H1 (cell line): ENCODE results near the gene TEX38. TPM values are rescaled to one million over a fixed set of nuclear protein-coding genes. Genes with fewer than 3 reads are reported as not detected.

Experiments used
- CTCF ChIA-PET: fragments of 300-600 bp; sonication (Branson Sonifier 250); formaldehyde crosslinking; loops from one replicate; lab custom pipeline; 2021; ENCODE audit not compliant: partially characterized antibody; lab: Charles Lee
- POLR2A ChIA-PET: fragments of 300-600 bp; sonication (Branson Sonifier 250); formaldehyde crosslinking; loops from one replicate; lab custom pipeline; 2021; ENCODE audit warnings: inconsistent platforms; ENCODE audit not compliant: partially characterized antibody; lab: Charles Lee
- DNase-seq, 2 experiments: peaks; one replicate each; pipeline versions ENCODE4 v3.0.0 to v3.0.0-alpha.2; 2010 to 2022; ENCODE audit warnings: low spot score in 2 of 2, low read depth in 1 of 2, mixed read lengths in 1 of 2
- FAIRE-seq: peaks from 2 replicates; lab custom pipeline; 2011; peaks lifted over from hg19 to GRCh38; lab: Jason Lieb, UNC
- H2AFZ ChIP-seq: 2 replicates; pipeline ENCODE4 v1.8.1; 2012; ENCODE audit warnings: low read length, inconsistent platforms
- H2AK5ac ChIP-seq: 2 replicates; pipeline ENCODE4 v1.6.1; 2013; ENCODE audit warnings: low read depth, low read length
- H2BK120ac ChIP-seq: replicated peaks from 2 replicates; pipeline ENCODE3; 2013; ENCODE audit warnings: low read depth, low read length, inconsistent platforms
- H2BK12ac ChIP-seq: 2 replicates; pipeline ENCODE4 v1.6.1; 2013; ENCODE audit warnings: low read depth, low read length
- H2BK15ac ChIP-seq: 2 replicates; pipeline ENCODE4 v1.6.1; 2013; ENCODE audit warnings: low read length
- H2BK20ac ChIP-seq: 2 replicates; pipeline ENCODE4 v1.6.1; 2013; ENCODE audit warnings: low read length
- H2BK5ac ChIP-seq: 2 replicates; pipeline ENCODE4 v1.6.1; 2013; ENCODE audit warnings: low read depth, low read length
- H3K14ac ChIP-seq: 2 replicates; pipeline ENCODE4 v1.6.1; 2013; ENCODE audit warnings: inconsistent platforms; ENCODE audit not compliant: insufficient read length
- H3K18ac ChIP-seq: 2 replicates; pipeline ENCODE4 v1.6.1; 2013; ENCODE audit warnings: low read length; ENCODE audit errors: extremely low read depth
- H3K23ac ChIP-seq: 2 replicates; pipeline ENCODE4 v1.6.1; 2013; ENCODE audit warnings: inconsistent platforms; ENCODE audit not compliant: insufficient read length
- H3K23me2 ChIP-seq: 2 replicates; pipeline ENCODE4 v1.6.1; 2013; ENCODE audit warnings: low read depth, low read length
- H3K27ac ChIP-seq: 2 replicates; pipeline ENCODE4 v1.6.1; 2011; ENCODE audit warnings: low read depth, low read length, inconsistent platforms
- H3K27me3 ChIP-seq, 4 experiments: replicated peaks in 1 of 4; 1 replicate in 1 of 4; 2 replicates in 3 of 4; pipeline versions ENCODE4 v1.6.1 to v1.8.1; 2011 to 2013; ENCODE audit warnings: low read length in 3 of 4, mild to moderate bottlenecking in 3 of 4, inconsistent platforms in 2 of 4, mixed read lengths in 2 of 4, moderate library complexity in 1 of 4; ENCODE audit not compliant: control insufficient read depth in 3 of 4, insufficient read depth in 3 of 4; ENCODE audit errors: extremely low read depth in 1 of 4
- H3K36me3 ChIP-seq, 4 experiments: 2 replicates each; pipeline versions ENCODE4 v1.6.1 to v1.8.1; 2011 to 2013; ENCODE audit warnings: mild to moderate bottlenecking in 4 of 4, low read length in 3 of 4, moderate library complexity in 2 of 4, control low read depth in 1 of 4, inconsistent platforms in 1 of 4; ENCODE audit not compliant: insufficient read depth in 4 of 4, control insufficient read depth in 2 of 4
- H3K4ac ChIP-seq: replicated peaks from 2 replicates; pipeline ENCODE3; 2013; ENCODE audit warnings: low read length, low read depth, mixed read lengths, inconsistent platforms; ENCODE audit not compliant: insufficient read length
- H3K4me1 ChIP-seq, 4 experiments: replicated peaks in 1 of 4; 1 replicate in 1 of 4; 2 replicates in 3 of 4; pipeline versions ENCODE4 v1.6.1 to v1.8.1; 2011 to 2013; ENCODE audit warnings: low read length in 3 of 4, inconsistent platforms in 2 of 4, mixed read lengths in 1 of 4; ENCODE audit not compliant: insufficient read depth in 4 of 4, control insufficient read depth in 3 of 4
- H3K4me2 ChIP-seq, 2 experiments: 2 replicates each; pipeline versions ENCODE4 v1.6.1 to v1.8.1; 2011 to 2013; ENCODE audit warnings: low read depth in 2 of 2, low read length in 2 of 2, control low read depth in 1 of 2, inconsistent platforms in 1 of 2, mild to moderate bottlenecking in 1 of 2; ENCODE audit not compliant: insufficient read depth in 1 of 2
- H3K4me3 ChIP-seq, 4 experiments: fragments of 200-600, 300-600 bp in 1 of 4; sonication (generic), shearing (Covaris generic), sonication (Bioruptor Twin) in 1 of 4; 2 replicates each; pipeline versions ENCODE4 v1.5.1 to v1.8.1; 2011 to 2016; ENCODE audit warnings: low read length in 4 of 4, low read depth in 3 of 4, control low read depth in 2 of 4, inconsistent platforms in 2 of 4, mild to moderate bottlenecking in 2 of 4, mixed read lengths in 1 of 4, moderate library complexity in 1 of 4; ENCODE audit not compliant: insufficient read depth in 2 of 4; ENCODE audit errors: extremely low read depth in 1 of 4
- H3K56ac ChIP-seq: replicated peaks from 2 replicates; pipeline ENCODE3; 2013; ENCODE audit warnings: low read depth, mild to moderate bottlenecking, mixed read lengths, low read length, inconsistent platforms; ENCODE audit not compliant: insufficient read length
- H3K79me1 ChIP-seq: 2 replicates; pipeline ENCODE4 v1.6.1; 2013; ENCODE audit warnings: low read depth, low read length, control low read depth
- H3K79me2 ChIP-seq, 2 experiments: 2 replicates each; pipeline versions ENCODE4 v1.6.1 to v1.8.1; 2012 to 2013; ENCODE audit warnings: low read length in 2 of 2, mild to moderate bottlenecking in 2 of 2, inconsistent platforms in 1 of 2; ENCODE audit not compliant: insufficient read depth in 2 of 2, control insufficient read depth in 1 of 2
- H3K9ac ChIP-seq, 4 experiments: replicated peaks in 1 of 4; 1 replicate in 1 of 4; 2 replicates in 3 of 4; pipeline versions ENCODE4 v1.6.1 to v1.8.1; 2011 to 2013; ENCODE audit warnings: low read depth in 3 of 4, low read length in 3 of 4, control low read depth in 2 of 4, mild to moderate bottlenecking in 2 of 4, moderate library complexity in 2 of 4, inconsistent platforms in 1 of 4; ENCODE audit errors: extremely low read depth in 1 of 4
- H3K9me3 ChIP-seq, 2 experiments: 2 replicates each; pipeline versions ENCODE4 v1.6.1 to v1.8.1; 2012 to 2013; ENCODE audit warnings: mild to moderate bottlenecking in 2 of 2, moderate library complexity in 2 of 2, control low read depth in 1 of 2, inconsistent platforms in 1 of 2, low read depth in 1 of 2, low read length in 1 of 2, mixed read lengths in 1 of 2; ENCODE audit not compliant: insufficient read depth in 2 of 2
- H4K20me1 ChIP-seq, 2 experiments: replicated peaks in 1 of 2; 2 replicates each; pipeline versions ENCODE3 to v1.8.1; 2011 to 2013; ENCODE audit warnings: inconsistent platforms in 2 of 2, low read length in 2 of 2, mild to moderate bottlenecking in 1 of 2; ENCODE audit not compliant: insufficient read depth in 2 of 2, control insufficient read depth in 1 of 2
- H4K5ac ChIP-seq: 2 replicates; pipeline ENCODE4 v1.6.1; 2013; ENCODE audit warnings: low read length, low read depth, mixed read lengths, inconsistent platforms; ENCODE audit not compliant: insufficient read length
- H4K8ac ChIP-seq: 2 replicates; pipeline ENCODE4 v1.8.0; 2013; ENCODE audit warnings: mild to moderate bottlenecking, moderate library complexity, low read length, inconsistent platforms; ENCODE audit not compliant: insufficient read depth; ENCODE audit errors: extremely low read depth
- H4K91ac ChIP-seq: replicated peaks from 2 replicates; pipeline ENCODE3; 2013; ENCODE audit warnings: low read length, mixed read lengths, inconsistent platforms; ENCODE audit not compliant: insufficient read length
- EZH2 ChIP-seq: fragments of 200-600 bp; sonication (generic); IDR thresholded peaks from 2 replicates; pipeline ENCODE4 v1.7.1; 2012; ENCODE audit warnings: low read depth, mild to moderate bottlenecking, moderate library complexity, low read length, inconsistent platforms; ENCODE audit not compliant: severe bottlenecking
- FOSL1 ChIP-seq: IDR thresholded peaks from 2 replicates; pipeline ENCODE4 v1.6.1; 2011; ENCODE audit warnings: mild to moderate bottlenecking, low read depth, low read length, moderate library complexity; ENCODE audit not compliant: insufficient read depth
- HDAC2 ChIP-seq, 2 experiments: fragments of 300-600 bp in 1 of 2; sonication (generic) in 1 of 2; IDR thresholded peaks; 2 replicates each; pipeline ENCODE4 v1.6.1; 2011 to 2012; ENCODE audit warnings: low read depth in 2 of 2, low read length in 2 of 2, mild to moderate bottlenecking in 2 of 2, moderate library complexity in 2 of 2, borderline replicate concordance in 1 of 2, inconsistent platforms in 1 of 2
- JUN ChIP-seq: IDR thresholded peaks from 2 replicates; pipeline ENCODE4 v1.6.1; 2011; ENCODE audit warnings: low read depth, mild to moderate bottlenecking, improper control_type of control experiment, low read length
- MAFK ChIP-seq: IDR thresholded peaks from 2 replicates; pipeline ENCODE4 v1.6.1; 2012; ENCODE audit warnings: low read depth, mild to moderate bottlenecking, improper control_type of control experiment, low read length
- NANOG ChIP-seq: IDR thresholded peaks from 2 replicates; pipeline ENCODE4 v1.6.1; 2011; ENCODE audit warnings: low read length, low read depth, mild to moderate bottlenecking, inconsistent platforms; ENCODE audit not compliant: insufficient read depth, poor library complexity, severe bottlenecking
- POLR2A ChIP-seq, 2 experiments: IDR thresholded peaks; 1 replicate in 1 of 2; 2 replicates in 1 of 2; pipeline ENCODE4 v1.6.1; 2011; ENCODE audit warnings: low read depth in 2 of 2, low read length in 2 of 2, mild to moderate bottlenecking in 2 of 2; ENCODE audit errors: control extremely low read depth in 1 of 2
- SP4 ChIP-seq: IDR thresholded peaks from 2 replicates; pipeline ENCODE4 v1.6.1; 2012; ENCODE audit warnings: low read length, inconsistent platforms
- SUZ12 ChIP-seq: fragments of 200-600 bp; sonication (generic); IDR thresholded peaks from 2 replicates; pipeline ENCODE4 v1.6.1; 2012; ENCODE audit warnings: mild to moderate bottlenecking, inconsistent platforms, low read length, moderate library complexity, mixed read lengths
- TBP ChIP-seq: IDR thresholded peaks from 2 replicates; pipeline ENCODE4 v1.6.1; 2011; ENCODE audit warnings: low read depth, low read length, improper control_type of control experiment
- WGBS, 2 experiments: shearing (Covaris generic) in 1 of 2; methylation state at CpG; one replicate each; pipeline versions ENCODE4 v1.1.6 to v1.1.7; 2013 to 2015; ENCODE audit warnings: low lambda C conversion rate in 2 of 2, mixed read lengths in 2 of 2, inconsistent platforms in 1 of 2, low coverage in 1 of 2, missing lambda C conversion rate in 1 of 2; ENCODE audit not compliant: insufficient replicate concordance in 2 of 2, insufficient coverage in 1 of 2, insufficient read length in 1 of 2; ENCODE audit errors: extremely low coverage in 1 of 2, missing lambda C conversion rate in 1 of 2; 5-methylcytosine and 5-hydroxymethylcytosine counted together
- polyA plus RNA-seq, 7 experiments: library from polyadenylated mRNA; depleted of rRNA in 3 of 7; stranded (reverse) in 5 of 7; unstranded in 2 of 7; fragments of >200 nt in 5 of 7; fragments of 200-250 nt in 2 of 7; gene quantifications; 1 replicate in 5 of 7; 2 replicates in 1 of 7; 4 replicates in 1 of 7; pipeline versions ENCODE4 v1.2.1 to v1.2.3, GENCODE V29; 2011 to 2013; ENCODE audit warnings: missing spikeins in 2 of 7, mixed read lengths in 2 of 7
- total RNA-seq: library from RNA; stranded (reverse); fragmentation: NEBNext Ultra II Directional; extraction: Animal tissue kit (Norgen Biotek cat#: 25700); gene quantifications from 2 replicates; pipeline ENCODE4 v1.2.1, GENCODE V29; 2021

The TEX38 gene
- total and polyA plus RNA-seq, 2 of the 8 experiments (the other 6 are each of a cell fraction or from before 2014, with no cell fraction given) = 0.33 TPM; not detected in 1

- H3K4me2 ChIP-seq = no peak overlapping the region
- no peak overlapping the region; the same call in 1 of the 2 replicates for H2BK12ac ChIP-seq
- H4K8ac ChIP-seq = no peak overlapping the region
- H3K27me3 ChIP-seq = no peaks in the 10 kb centered on the region
- peaks cover 1 to 14% (median 9%) of the 10 kb centered on the region in 4 experiments; a peak in 4 of 7 replicates for H3K4me1 ChIP-seq
- no peak overlapping the region for H2AFZ ChIP-seq
- no peak overlapping the region for H2BK120ac ChIP-seq
- H3K9me3 ChIP-seq = no peaks in the 10 kb centered on the region
- no peak overlapping the region for H2BK15ac ChIP-seq
- ChIA-PET CTCF (interaction anchor here (0.6 to 1.4 kb wide), 4 partner anchors 12 to 226 kb away, joined by 3 to 4 read pairs (median 3); no protein-coding TSS in a partner anchor), POLR2A (interaction anchor here (2.1 to 3.5 kb wide), 3 partner anchors 8 to 59 kb away, joined by 4 to 30 read pairs (median 8); partner anchors contain the start of genes ATPAF1 and MOB3C)
- H3K4ac ChIP-seq = no peak overlapping the region
- no peak overlapping the region for H3K9ac ChIP-seq
- no peak overlapping the region for H2BK5ac ChIP-seq
- no peak overlapping the region for H2BK20ac ChIP-seq
- no peak overlapping the region for H3K23ac ChIP-seq
- no peak overlapping the region for H3K18ac ChIP-seq
- H3K79me1 ChIP-seq = no peaks in the 10 kb centered on the region
- H3K4me3 ChIP-seq = no peak overlapping the region
- no peak overlapping the region for H2AK5ac ChIP-seq
- 82% methylated on average over 1 of the region's 1 CpG; no CpG with 5 or more reads in 1 of the 2 experiments for WGBS, 2 experiments
- no peak for DNase-seq
- H4K91ac ChIP-seq = no peak overlapping the region
- H3K27ac ChIP-seq = no peak overlapping the region
- H4K20me1 ChIP-seq = no peaks in the 10 kb centered on the region
- no peak overlapping the region for H4K5ac ChIP-seq
- H3K79me2 ChIP-seq = no peaks in the 10 kb centered on the region
- no peaks in the 10 kb centered on the region for H3K23me2 ChIP-seq
- H3K36me3 ChIP-seq = peaks cover 0 to 36% (median 9%) of the 10 kb centered on the region in 4 experiments; a peak in 4 of 8 replicates
- FAIRE-seq = no peak
- H3K14ac ChIP-seq = no peak overlapping the region
- no peak overlapping the region for H3K56ac ChIP-seq
- no peak for TF ChIP-seq TBP
- TF ChIP-seq POLR2A (IDR thresholded peaks at IDR 0.05; ENCODE audit: control extremely low read depth in 1 of 2, low read depth in 2 of 2, low read length in 2 of 2) = no peak
- TF ChIP-seq SP4 = no peak
- no peak for TF ChIP-seq FOSL1
- TF ChIP-seq EZH2 = no peak
- no peak for TF ChIP-seq SUZ12
- TF ChIP-seq NANOG = no peak
- no peak for TF ChIP-seq JUN
- TF ChIP-seq MAFK = no peak
- no peak for TF ChIP-seq HDAC2 (IDR thresholded peaks at IDR 0.05; ENCODE audit: borderline replicate concordance in 1 of 2, low read depth in 2 of 2, low read length in 2 of 2)
Observed at GRCh38 chr1:46676531-46676930, 4.9 kb downstream of the TEX38 start.
